ENCODE results near the gene FIBCD1. TPM values are rescaled to one million over a fixed set of nuclear protein-coding genes. Genes with fewer than 3 reads are reported as not detected.

The FIBCD1 gene
- total RNA-seq, 1 donor = 5.1 TPM

- Histone ChIP-seq H3K4me1 (ENCODE audit: insufficient read depth, low read length) (peaks cover 4% of the 10 kb centered on the region), H3K4me2 (ENCODE audit: insufficient read depth, low read length) (no peak overlapping the region), H3K27me3 (ENCODE audit: insufficient read depth, low read length) (no peaks in the 10 kb centered on the region), H3K4me3 (ENCODE audit: insufficient read depth, low read length) (no peak overlapping the region), H3K79me2 (ENCODE audit: insufficient read depth, low read length) (no peaks in the 10 kb centered on the region), H2AFZ (ENCODE audit: low read length) (no peak overlapping the region), H3K27ac (ENCODE audit: low read depth, low read length) (no peak overlapping the region), H3K9me3 (ENCODE audit: low read depth, low read length) (no peaks in the 10 kb centered on the region), H3K36me3 (ENCODE audit: insufficient read depth, low read length) (no peaks in the 10 kb centered on the region), H4K20me1 (ENCODE audit: insufficient read depth, low read length) (peaks cover 10% of the 10 kb centered on the region)
- TF ChIP-seq CTCF (IDR thresholded peaks at IDR 0.05; ENCODE audit: extremely low read depth, low read depth, low read length) = no peak
- DNase-seq (ENCODE audit: insufficient read length, low spot score, missing footprints) = peak; percentile 80
Observed at GRCh38 chr9:130900701-130901497, 38.1 kb downstream of the FIBCD1 start.

- no peak overlapping the region for H3K4me3 ChIP-seq (ENCODE audit: insufficient read depth, low read length)
- peaks cover 24% of the 10 kb centered on the region for H4K20me1 ChIP-seq (ENCODE audit: insufficient read depth, low read length)
- no peaks in the 10 kb centered on the region for H3K79me2 ChIP-seq (ENCODE audit: insufficient read depth, low read length)
- peaks cover 4% of the 10 kb centered on the region for H3K4me1 ChIP-seq (ENCODE audit: insufficient read depth, low read length)
- H3K27ac ChIP-seq (ENCODE audit: low read depth, low read length) = no peak overlapping the region
- H3K36me3 ChIP-seq (ENCODE audit: insufficient read depth, low read length) = no peaks in the 10 kb centered on the region
- H3K4me2 ChIP-seq (ENCODE audit: insufficient read depth, low read length) = no peak overlapping the region
- no peaks in the 10 kb centered on the region for H3K27me3 ChIP-seq (ENCODE audit: insufficient read depth, low read length)
- H3K9me3 ChIP-seq (ENCODE audit: low read depth, low read length) = no peaks in the 10 kb centered on the region
- peak; percentile 90 for DNase-seq (ENCODE audit: insufficient read length, low spot score, missing footprints)
- TF ChIP-seq CTCF (IDR thresholded peaks at IDR 0.05; ENCODE audit: extremely low read depth, low read depth, low read length) = no peak
- H2AFZ ChIP-seq (ENCODE audit: low read length) = no peak overlapping the region
Observed at GRCh38 chr9:130899051-130899748, 39.8 kb downstream of the FIBCD1 start.

GRCh38 chr9:130898552-130898852, 40.5 kb downstream of the FIBCD1 start:
- no peak overlapping the region for H3K27ac ChIP-seq (ENCODE audit: low read depth, low read length)
- H3K4me1 ChIP-seq (ENCODE audit: insufficient read depth, low read length) = peaks cover 4% of the 10 kb centered on the region
- no peaks in the 10 kb centered on the region for H3K79me2 ChIP-seq (ENCODE audit: insufficient read depth, low read length)
- H3K4me2 ChIP-seq (ENCODE audit: insufficient read depth, low read length) = no peak overlapping the region
- H4K20me1 ChIP-seq (ENCODE audit: insufficient read depth, low read length) = peaks cover 24% of the 10 kb centered on the region
- H3K9me3 ChIP-seq (ENCODE audit: low read depth, low read length) = no peaks in the 10 kb centered on the region
- peak; percentile 25 for DNase-seq (ENCODE audit: insufficient read length, low spot score, missing footprints)
- no peak for TF ChIP-seq CTCF (IDR thresholded peaks at IDR 0.05; ENCODE audit: extremely low read depth, low read depth, low read length)
- no peak overlapping the region for H2AFZ ChIP-seq (ENCODE audit: low read length)
- peaks cover 2% of the 10 kb centered on the region for H3K36me3 ChIP-seq (ENCODE audit: insufficient read depth, low read length)
- no peak overlapping the region for H3K4me3 ChIP-seq (ENCODE audit: insufficient read depth, low read length)
- H3K27me3 ChIP-seq (ENCODE audit: insufficient read depth, low read length) = no peaks in the 10 kb centered on the region

- no peak overlapping the region for H2AFZ ChIP-seq (ENCODE audit: low read length)
- TF ChIP-seq CTCF (IDR thresholded peaks at IDR 0.05; ENCODE audit: extremely low read depth, low read depth, low read length) = no peak
- H4K20me1 ChIP-seq (ENCODE audit: insufficient read depth, low read length) = peaks cover 24% of the 10 kb centered on the region
- DNase-seq (ENCODE audit: insufficient read length, low spot score, missing footprints) = peak; percentile 73
- H3K79me2 ChIP-seq (ENCODE audit: insufficient read depth, low read length) = no peaks in the 10 kb centered on the region
- no peaks in the 10 kb centered on the region for H3K27me3 ChIP-seq (ENCODE audit: insufficient read depth, low read length)
- H3K27ac ChIP-seq (ENCODE audit: low read depth, low read length) = no peak overlapping the region
- H3K9me3 ChIP-seq (ENCODE audit: low read depth, low read length) = no peaks in the 10 kb centered on the region
- H3K4me3 ChIP-seq (ENCODE audit: insufficient read depth, low read length) = no peak overlapping the region
- no peak overlapping the region for H3K4me2 ChIP-seq (ENCODE audit: insufficient read depth, low read length)
- peaks cover 4% of the 10 kb centered on the region for H3K4me1 ChIP-seq (ENCODE audit: insufficient read depth, low read length)
- H3K36me3 ChIP-seq (ENCODE audit: insufficient read depth, low read length) = peaks cover 7% of the 10 kb centered on the region
Observed at GRCh38 chr9:130897848-130898551, 41.0 kb downstream of the FIBCD1 start.
